Tibial nerve (tissue), 3 donors: ENCODE results near the gene AMPD1.

Source experiments
- POLR2A ChIP-seq, 2 donors: fragments of 450-650 bp; IDR thresholded peaks; one replicate each; pipeline ENCODE4 v1.6.1; 2017; ENCODE audit warnings: antibody characterized with exemption in 2 of 2, mild to moderate bottlenecking in 2 of 2, moderate library complexity in 2 of 2
- TF ChIP-seq, protein P1 (sequence below), 5 experiments: fragments of 200-600 bp in 3 of 5; fragments of 450-650 bp in 2 of 5; sonication (generic) in 3 of 5; IDR thresholded peaks; one replicate each; pipeline ENCODE4 v1.5.1; 2016 to 2019; ENCODE audit warnings: antibody characterized with exemption in 5 of 5, mild to moderate bottlenecking in 3 of 5, moderate library complexity in 2 of 5

DNA sequence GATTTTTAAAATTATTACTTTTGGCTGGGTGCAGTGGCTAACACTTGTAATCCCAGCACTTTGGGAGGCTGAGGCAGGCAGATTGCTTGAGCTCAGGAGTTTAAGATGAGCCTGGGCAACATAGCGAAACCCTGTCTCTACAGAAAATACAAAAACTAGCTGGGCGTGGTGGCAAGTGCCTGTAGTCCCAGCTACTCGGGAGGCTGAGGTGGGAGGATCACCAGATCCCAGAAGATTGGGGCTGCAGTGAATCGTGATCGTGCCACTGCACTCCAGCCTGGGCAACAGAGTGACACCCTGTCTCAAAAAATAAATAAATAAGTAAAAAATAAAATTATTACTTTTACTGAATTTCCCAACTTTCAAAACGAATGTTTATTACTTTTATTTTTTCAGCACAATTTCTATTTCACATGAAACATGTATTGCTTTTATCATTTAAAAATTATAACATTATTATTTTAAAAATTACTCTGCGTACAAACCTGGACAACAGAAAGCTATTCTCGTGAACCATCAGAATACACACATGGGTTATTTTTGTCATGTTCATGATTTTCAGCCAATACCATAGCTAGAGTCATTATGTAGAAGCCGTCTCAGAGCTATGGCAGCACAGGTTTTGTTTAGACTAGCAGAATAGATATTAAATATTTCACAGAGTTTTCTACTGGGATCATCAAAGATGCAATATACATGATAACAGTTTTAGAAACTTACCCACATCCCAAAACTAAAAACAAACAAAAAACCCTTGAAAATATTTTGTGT, 621 bp downstream of the AMPD1 start:
- no peak for TF ChIP-seq POLR2A (IDR thresholded peaks at IDR 0.05)
- TF ChIP-seq, protein P1, sequence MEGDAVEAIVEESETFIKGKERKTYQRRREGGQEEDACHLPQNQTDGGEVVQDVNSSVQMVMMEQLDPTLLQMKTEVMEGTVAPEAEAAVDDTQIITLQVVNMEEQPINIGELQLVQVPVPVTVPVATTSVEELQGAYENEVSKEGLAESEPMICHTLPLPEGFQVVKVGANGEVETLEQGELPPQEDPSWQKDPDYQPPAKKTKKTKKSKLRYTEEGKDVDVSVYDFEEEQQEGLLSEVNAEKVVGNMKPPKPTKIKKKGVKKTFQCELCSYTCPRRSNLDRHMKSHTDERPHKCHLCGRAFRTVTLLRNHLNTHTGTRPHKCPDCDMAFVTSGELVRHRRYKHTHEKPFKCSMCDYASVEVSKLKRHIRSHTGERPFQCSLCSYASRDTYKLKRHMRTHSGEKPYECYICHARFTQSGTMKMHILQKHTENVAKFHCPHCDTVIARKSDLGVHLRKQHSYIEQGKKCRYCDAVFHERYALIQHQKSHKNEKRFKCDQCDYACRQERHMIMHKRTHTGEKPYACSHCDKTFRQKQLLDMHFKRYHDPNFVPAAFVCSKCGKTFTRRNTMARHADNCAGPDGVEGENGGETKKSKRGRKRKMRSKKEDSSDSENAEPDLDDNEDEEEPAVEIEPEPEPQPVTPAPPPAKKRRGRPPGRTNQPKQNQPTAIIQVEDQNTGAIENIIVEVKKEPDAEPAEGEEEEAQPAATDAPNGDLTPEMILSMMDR (IDR thresholded peaks at IDR 0.05), result no peak
